HEK293 (cell line): Measurements from ENCODE around the gene KIF4B.
"Not testable (repeated sequence)": the region's sequence is repeated elsewhere in the genome, so short reads cannot be mapped to it uniquely, and the experiment has no call there.

Experiments used
- CTCF ChIA-PET: fragments of 350-600 bp; formaldehyde crosslinking; extraction: SDS; loops from one replicate; lab custom pipeline; 2021; ENCODE audit warnings: antibody characterized with exemption; lab: Yijun Ruan, JAX
- POLR2A ChIA-PET: fragments of 300-600 bp; formaldehyde crosslinking; extraction: SDS; loops from one replicate; lab custom pipeline; 2020; ENCODE audit warnings: antibody characterized with exemption, inconsistent platforms; lab: Yijun Ruan, JAX
- H3K27ac ChIP-seq: fragments of 200-500 bp; sonication (Bioruptor generic); 2 replicates; pipeline ENCODE4 v1.5.1; 2014; ENCODE audit warnings: low read depth, low read length, control low read depth, inconsistent platforms; ENCODE audit errors: extremely low read depth
- H3K36me3 ChIP-seq, 2 experiments: fragments of 200-500 bp in 1 of 2; sonication (Bioruptor generic) in 1 of 2; 1 replicate in 1 of 2; 2 replicates in 1 of 2; pipeline ENCODE4 v1.5.1; 2014 to 2017; ENCODE audit warnings: inconsistent platforms in 2 of 2, low read length in 2 of 2; ENCODE audit not compliant: control insufficient read depth in 2 of 2, insufficient read depth in 1 of 2
- H3K4me1 ChIP-seq: fragments of 200-500 bp; sonication (Bioruptor generic); 2 replicates; pipeline ENCODE4 v1.5.1; 2014; ENCODE audit warnings: mild to moderate bottlenecking, low read length, inconsistent platforms; ENCODE audit not compliant: control insufficient read depth, insufficient read depth
- H3K4me3 ChIP-seq: 2 replicates; pipeline ENCODE4 v1.5.1; 2011; ENCODE audit warnings: low read depth, mild to moderate bottlenecking, control low read depth, low read length, moderate library complexity
- H3K9me3 ChIP-seq: fragments of 200-500 bp; sonication (Bioruptor generic); 2 replicates; pipeline ENCODE4 v1.5.1; 2014; ENCODE audit warnings: low read depth, low read length, inconsistent platforms; ENCODE audit not compliant: control insufficient read depth, insufficient read depth
- HOXC10 ChIP-seq: sonication (generic); formaldehyde crosslinking; IDR thresholded peaks from 2 replicates; pipeline ENCODE4 v1.8.1; 2023; ENCODE audit warnings: mild to moderate bottlenecking, missing genetic modification reagents
- OSR2 ChIP-seq: fragments of 450-650 bp; formaldehyde crosslinking; IDR thresholded peaks from 2 replicates; pipeline ENCODE4 v1.5.1; 2016; ENCODE audit warnings: missing biosample characterization, missing genetic modification characterization
- SCRT2 ChIP-seq: fragments of 450-650 bp; formaldehyde crosslinking; IDR thresholded peaks from 2 replicates; pipeline ENCODE4 v1.5.1; 2016; ENCODE audit warnings: missing biosample characterization, missing genetic modification characterization
- ZNF146 ChIP-seq: fragments of 450-650 bp; formaldehyde crosslinking; IDR thresholded peaks from 2 replicates; pipeline ENCODE4 v1.5.1; 2016; ENCODE audit warnings: missing biosample characterization, missing genetic modification characterization
- ZNF175 ChIP-seq: fragments of 450-650 bp; formaldehyde crosslinking; IDR thresholded peaks from 2 replicates; pipeline ENCODE4 v1.5.1; 2016; ENCODE audit warnings: missing biosample characterization, missing genetic modification characterization
- ZNF248 ChIP-seq: fragments of 450-650 bp; formaldehyde crosslinking; IDR thresholded peaks from 2 replicates; pipeline ENCODE4 v1.5.1; 2017; ENCODE audit warnings: missing biosample characterization, missing genetic modification characterization
- ZNF335 ChIP-seq: fragments of 450-650 bp; formaldehyde crosslinking; conservative IDR thresholded peaks from 2 replicates; pipeline ENCODE4 v1.5.1; 2016; ENCODE audit warnings: missing biosample characterization, missing genetic modification characterization
- ZNF521 ChIP-seq: fragments of 450-650 bp; formaldehyde crosslinking; IDR thresholded peaks from 2 replicates; pipeline ENCODE4 v1.5.1; 2017; ENCODE audit warnings: missing biosample characterization, mild to moderate bottlenecking, missing genetic modification characterization
- ZNF549 ChIP-seq: fragments of 450-650 bp; IDR thresholded peaks from 2 replicates; pipeline ENCODE4 v1.5.1; 2018; ENCODE audit warnings: missing biosample characterization, missing genetic modification characterization, mild to moderate bottlenecking, inconsistent platforms, moderate library complexity
- ZNF555 ChIP-seq: fragments of 450-650 bp; formaldehyde crosslinking; conservative IDR thresholded peaks from 2 replicates; pipeline ENCODE4 v1.5.1; 2017; ENCODE audit warnings: missing biosample characterization, mild to moderate bottlenecking, missing genetic modification characterization, inconsistent platforms
- ZNF580 ChIP-seq: fragments of 450-650 bp; formaldehyde crosslinking; IDR thresholded peaks from 2 replicates; pipeline ENCODE4 v1.5.1; 2016; ENCODE audit warnings: missing biosample characterization, missing genetic modification characterization
- ZNF654 ChIP-seq: fragments of 450-650 bp; formaldehyde crosslinking; IDR thresholded peaks from 2 replicates; pipeline ENCODE4 v1.5.1; 2016; ENCODE audit warnings: low read depth, missing biosample characterization, missing genetic modification characterization
- ZNF677 ChIP-seq: fragments of 450-650 bp; IDR thresholded peaks from 2 replicates; pipeline ENCODE4 v1.5.0; 2018; ENCODE audit warnings: missing biosample characterization, mild to moderate bottlenecking, missing genetic modification characterization, moderate library complexity
- TF ChIP-seq, protein P1 (sequence below): fragments of 450-650 bp; formaldehyde crosslinking; IDR thresholded peaks from 2 replicates; pipeline ENCODE4 v1.5.0; 2017; ENCODE audit warnings: missing biosample characterization, missing genetic modification characterization, borderline replicate concordance

KIF4B gene

GRCh38 chr5:154999865-155000264 is 13.7 kb upstream of the KIF4B start (continued):
- TF ChIP-seq ZNF555 (tag by site-specific recombination) (no peak), HOXC10 (CRISPR knock-in tag) (no peak), ZNF248 (tag by site-specific recombination) (no peak)

DNA sequence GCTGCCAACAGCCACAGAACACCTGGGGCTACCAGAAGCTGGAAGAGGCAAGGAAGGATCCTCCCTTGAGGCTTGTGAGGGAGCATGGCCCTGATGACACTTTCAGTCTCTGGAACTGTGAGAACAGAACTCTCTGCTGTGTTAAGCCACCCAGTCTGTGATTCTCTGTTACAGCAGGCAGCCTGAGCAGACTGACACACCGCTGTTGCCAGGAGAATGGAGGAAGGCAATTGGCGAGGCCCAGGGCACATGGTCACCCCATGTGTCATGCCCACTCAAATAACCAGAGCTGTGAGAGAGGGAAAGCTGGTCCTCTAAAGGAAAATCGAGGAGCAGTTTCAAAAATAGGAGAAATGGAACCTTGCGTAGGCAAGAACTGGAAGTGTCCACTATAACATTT is 12.0 kb upstream of the KIF4B start:
- TF ChIP-seq ZNF677 (no peak), ZNF549 (tag by site-specific recombination) (no peak), ZNF521 (tag by site-specific recombination) (no peak)
- TF ChIP-seq, protein P1, sequence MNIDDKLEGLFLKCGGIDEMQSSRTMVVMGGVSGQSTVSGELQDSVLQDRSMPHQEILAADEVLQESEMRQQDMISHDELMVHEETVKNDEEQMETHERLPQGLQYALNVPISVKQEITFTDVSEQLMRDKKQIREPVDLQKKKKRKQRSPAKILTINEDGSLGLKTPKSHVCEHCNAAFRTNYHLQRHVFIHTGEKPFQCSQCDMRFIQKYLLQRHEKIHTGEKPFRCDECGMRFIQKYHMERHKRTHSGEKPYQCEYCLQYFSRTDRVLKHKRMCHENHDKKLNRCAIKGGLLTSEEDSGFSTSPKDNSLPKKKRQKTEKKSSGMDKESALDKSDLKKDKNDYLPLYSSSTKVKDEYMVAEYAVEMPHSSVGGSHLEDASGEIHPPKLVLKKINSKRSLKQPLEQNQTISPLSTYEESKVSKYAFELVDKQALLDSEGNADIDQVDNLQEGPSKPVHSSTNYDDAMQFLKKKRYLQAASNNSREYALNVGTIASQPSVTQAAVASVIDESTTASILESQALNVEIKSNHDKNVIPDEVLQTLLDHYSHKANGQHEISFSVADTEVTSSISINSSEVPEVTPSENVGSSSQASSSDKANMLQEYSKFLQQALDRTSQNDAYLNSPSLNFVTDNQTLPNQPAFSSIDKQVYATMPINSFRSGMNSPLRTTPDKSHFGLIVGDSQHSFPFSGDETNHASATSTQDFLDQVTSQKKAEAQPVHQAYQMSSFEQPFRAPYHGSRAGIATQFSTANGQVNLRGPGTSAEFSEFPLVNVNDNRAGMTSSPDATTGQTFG (tag by site-specific recombination), result no peak
- CTCF ChIA-PET, result no interaction called here
- POLR2A ChIA-PET, result no interaction called here
- no peak overlapping the region for H3K27ac ChIP-seq
- H3K4me3 ChIP-seq, result no peak overlapping the region
- no peaks in the 10 kb centered on the region for H3K9me3 ChIP-seq
- H3K36me3 ChIP-seq, result no peaks in the 10 kb centered on the region
- no peaks in the 10 kb centered on the region for H3K4me1 ChIP-seq

- CTCF ChIA-PET, result interaction anchor here (0.6 to 0.7 kb wide), 2 partner anchors 786 to 845 kb away, joined by 4 to 5 read pairs; no protein-coding TSS in a partner anchor
- H3K27ac ChIP-seq, POLR2A ChIA-PET, H3K9me3 ChIP-seq, H3K4me1 ChIP-seq, H3K36me3 ChIP-seq, H3K4me3 ChIP-seq: not testable (repeated sequence)
- peak; percentile 45; the same call in 1 of the 2 replicates for TF ChIP-seq OSR2 (tag by site-specific recombination)
- peak; percentile 88 for TF ChIP-seq SCRT2 (tag by site-specific recombination)
- 0 out of 2 replicates have a peak, but pooled peaks have one; percentile 18 for TF ChIP-seq ZNF335 (tag by site-specific recombination)
These were observed 10.8 kb upstream of the KIF4B start for GRCh38 chr5:155002722-155003121.

DNA sequence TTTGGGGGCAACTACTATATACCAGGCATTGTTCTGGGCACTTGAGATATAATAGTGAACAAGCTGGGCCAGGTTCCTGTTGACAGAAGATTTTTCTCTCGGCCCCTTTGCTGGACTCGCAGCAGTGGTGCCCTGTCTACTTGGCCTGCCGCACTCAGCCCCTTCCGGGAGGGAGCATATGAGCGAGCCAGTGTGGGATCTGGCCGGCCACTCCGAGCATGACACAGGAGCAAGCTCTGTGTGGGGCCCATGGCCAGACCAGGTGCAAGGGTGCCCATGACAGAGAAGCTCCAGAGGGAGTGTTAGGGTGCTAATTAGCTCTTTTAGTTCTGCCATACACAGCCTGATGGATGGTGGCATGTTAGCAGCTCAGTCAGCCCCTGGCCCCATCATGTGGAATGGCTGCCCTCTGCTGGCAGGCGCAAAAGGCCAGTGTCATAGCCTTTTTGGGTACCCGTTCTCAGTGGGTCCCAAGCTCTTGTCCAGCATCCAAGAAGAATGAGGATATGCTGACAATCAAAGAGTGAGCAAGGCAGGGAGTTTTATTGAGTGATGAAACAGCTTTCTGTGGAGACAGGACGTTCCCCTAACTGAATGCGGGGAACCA is 9.3 kb upstream of the KIF4B start:
- no peaks in the 10 kb centered on the region for H3K9me3 ChIP-seq
- ChIA-PET CTCF (interaction anchor here (0.6 to 1.6 kb wide), 9 partner anchors 10 to 357 kb away, joined by 3 to 5 read pairs (median 3); no protein-coding TSS in a partner anchor), POLR2A (no interaction called here)
- H3K36me3 ChIP-seq, result no peaks in the 10 kb centered on the region
- H3K27ac ChIP-seq, result no peak overlapping the region
- H3K4me1 ChIP-seq, result no peaks in the 10 kb centered on the region
- no peak overlapping the region for H3K4me3 ChIP-seq
- TF ChIP-seq ZNF654 (tag by site-specific recombination), result peak; percentile 19; the same call in 1 of the 2 replicates
- TF ChIP-seq ZNF175 (tag by site-specific recombination), result no peak

DNA sequence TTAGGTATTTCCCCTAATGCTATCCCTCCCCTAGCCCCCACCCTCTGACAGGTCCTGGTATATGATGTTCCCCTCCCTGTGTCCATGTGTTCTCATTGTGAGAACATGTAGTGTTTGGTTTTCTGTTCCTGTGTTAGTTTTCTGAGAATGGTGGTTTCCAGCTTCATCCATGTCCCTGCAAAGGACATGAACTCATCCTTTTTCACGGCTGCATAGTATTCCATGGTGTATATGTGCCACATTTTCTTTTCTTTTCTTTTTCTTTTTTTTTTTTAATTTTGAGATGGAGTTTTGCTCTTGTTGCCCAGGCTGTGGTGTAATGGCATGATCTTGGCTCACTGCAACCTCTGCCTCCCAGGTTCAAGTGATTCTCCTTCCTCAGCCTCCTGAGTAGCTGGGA is 7.3 kb upstream of the KIF4B start:
- H3K4me3 ChIP-seq, H3K36me3 ChIP-seq, H3K4me1 ChIP-seq, H3K27ac ChIP-seq, H3K9me3 ChIP-seq, POLR2A ChIA-PET: not testable (repeated sequence)
- TF ChIP-seq ZNF146 (tag by site-specific recombination) (peak; percentile 96), ZNF580 (peak; percentile 83)
- CTCF ChIA-PET, result interaction anchor here (0.6 kb wide), 1 partner anchor 39 kb away, joined by 3 read pairs; no protein-coding TSS in a partner anchor
